ENCODE results near the gene CCDC169.

Gene CCDC169

DNA sequence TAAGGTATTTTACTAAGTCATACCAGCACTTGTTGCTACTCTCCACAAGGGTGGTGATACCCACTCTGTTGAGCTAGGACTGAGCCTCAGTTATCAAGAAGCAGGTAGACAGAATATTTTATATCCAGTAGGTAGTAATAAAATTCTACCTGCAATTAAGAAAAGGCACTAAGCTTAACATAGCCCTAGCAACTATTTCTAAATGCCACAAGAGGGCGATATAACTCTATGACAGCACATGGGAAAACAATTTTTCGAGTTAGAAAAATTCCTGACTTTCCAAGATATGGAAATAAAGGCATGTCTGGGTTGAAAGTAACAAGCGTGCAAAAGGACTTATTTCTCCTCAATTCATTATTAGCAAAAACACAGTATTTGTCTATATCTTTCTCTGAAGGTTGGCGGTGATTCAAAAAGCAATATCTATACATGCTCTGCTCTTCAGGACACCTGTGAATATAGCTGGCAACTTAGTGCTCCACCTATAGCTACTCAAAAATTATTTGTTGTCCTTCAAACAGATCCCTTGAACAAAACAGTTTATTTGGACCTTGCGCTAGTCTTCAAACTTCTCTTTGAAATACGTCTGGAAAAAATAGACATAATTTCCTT lies 14.7 kb downstream of the CCDC169 start:
- Histone ChIP-seq H3K4me1 (ENCODE audit: control insufficient read depth, insufficient read depth, low read length) (no peaks in the 10 kb centered on the region), H3K9me3 (ENCODE audit: control insufficient read depth, low read length) (no peaks in the 10 kb centered on the region), H3K27ac (ENCODE audit: insufficient read depth, low read depth, low read length, poor library complexity, severe bottlenecking) (no peak overlapping the region), H3K36me3 (ENCODE audit: control insufficient read depth, insufficient read depth, low read length) (no peaks in the 10 kb centered on the region), H3K4me3 (ENCODE audit: insufficient read depth, low read depth, low read length) (no peak overlapping the region), H3K27me3 (ENCODE audit: control insufficient read depth, insufficient read depth, low read length, poor library complexity, severe bottlenecking) (no peaks in the 10 kb centered on the region)
- WGBS, 2 experiments, result 57 to 63% methylated on average over 5 to 6 of the region's 6 CpGs

DNA sequence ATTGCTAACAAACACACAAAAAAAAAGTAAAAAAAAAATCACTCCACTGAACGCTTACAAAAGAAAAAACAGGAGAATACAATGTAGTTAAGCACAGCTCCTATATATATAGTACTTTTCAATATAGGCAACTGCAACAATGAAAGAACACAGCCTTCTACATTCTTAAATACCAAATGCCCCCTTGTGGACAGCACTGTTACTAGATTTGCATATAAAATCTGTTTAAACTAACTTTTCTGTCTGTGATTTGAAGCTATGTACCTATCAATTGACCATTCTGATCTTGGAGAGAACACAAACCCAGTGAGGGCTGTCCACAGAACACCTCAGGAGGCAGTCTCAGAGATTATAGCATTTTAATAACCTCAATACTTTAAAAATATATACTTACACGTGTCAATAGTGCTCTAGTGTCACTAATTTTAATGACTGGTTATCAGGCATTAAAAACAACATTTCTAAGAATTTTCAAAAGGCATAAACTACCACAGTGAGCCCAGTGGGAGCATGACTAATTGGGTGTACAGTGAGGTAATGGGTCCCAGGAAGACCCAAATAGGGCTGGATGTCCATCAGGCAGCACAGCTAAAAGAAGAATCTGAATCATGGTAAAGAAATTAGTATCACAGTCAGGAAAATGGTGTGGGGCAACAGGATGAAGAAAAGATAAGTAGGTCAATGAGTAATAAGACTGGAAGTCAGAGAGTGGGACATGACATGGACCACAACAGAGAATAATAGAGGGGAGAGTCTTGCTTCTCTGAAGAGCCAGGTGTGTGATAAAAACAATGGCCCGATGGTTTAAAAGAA lies 22.2 kb downstream of the CCDC169 start:
- no peak overlapping the region for H3K27ac ChIP-seq (ENCODE audit: insufficient read depth, low read depth, low read length, poor library complexity, severe bottlenecking)
- no peaks in the 10 kb centered on the region for H3K4me1 ChIP-seq (ENCODE audit: control insufficient read depth, insufficient read depth, low read length)
- no peak overlapping the region for H3K4me3 ChIP-seq (ENCODE audit: insufficient read depth, low read depth, low read length)
- WGBS, 2 experiments, result 95 to 100% methylated on average over 1 to 3 of the region's 3 CpGs
- H3K27me3 ChIP-seq (ENCODE audit: control insufficient read depth, insufficient read depth, low read length, poor library complexity, severe bottlenecking), result no peaks in the 10 kb centered on the region
- no peaks in the 10 kb centered on the region for H3K9me3 ChIP-seq (ENCODE audit: control insufficient read depth, low read length)
- H3K36me3 ChIP-seq (ENCODE audit: control insufficient read depth, insufficient read depth, low read length), result no peaks in the 10 kb centered on the region

DNA sequence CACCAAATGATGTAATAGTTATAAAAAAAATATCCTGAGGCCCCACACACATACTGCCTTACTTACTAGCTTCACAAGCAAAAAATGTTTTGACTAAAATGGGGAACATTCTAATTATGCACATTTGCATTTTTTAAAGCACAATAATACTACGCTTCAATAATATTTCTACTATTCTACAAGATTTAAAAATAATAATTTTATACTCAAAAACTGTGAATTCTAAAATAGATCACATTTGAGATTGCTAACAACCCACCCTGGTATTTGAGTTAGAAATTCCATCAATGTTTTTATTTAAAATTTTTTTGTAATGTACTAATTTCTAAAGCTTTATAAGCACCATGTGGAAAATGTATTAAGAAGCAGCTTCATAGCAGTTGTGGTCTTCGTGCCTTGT lies 24.2 kb downstream of the CCDC169 start:
- no peaks in the 10 kb centered on the region for H3K9me3 ChIP-seq (ENCODE audit: control insufficient read depth, low read length)
- 87 to 100% methylated on average over 1 to 2 of the region's 2 CpGs for WGBS, 2 experiments
- H3K36me3 ChIP-seq (ENCODE audit: control insufficient read depth, insufficient read depth, low read length), result no peaks in the 10 kb centered on the region
- H3K4me3 ChIP-seq (ENCODE audit: insufficient read depth, low read depth, low read length), result no peak overlapping the region
- no peaks in the 10 kb centered on the region for H3K27me3 ChIP-seq (ENCODE audit: control insufficient read depth, insufficient read depth, low read length, poor library complexity, severe bottlenecking)
- H3K4me1 ChIP-seq (ENCODE audit: control insufficient read depth, insufficient read depth, low read length), result no peaks in the 10 kb centered on the region
- H3K27ac ChIP-seq (ENCODE audit: insufficient read depth, low read depth, low read length, poor library complexity, severe bottlenecking), result no peak overlapping the region

DNA sequence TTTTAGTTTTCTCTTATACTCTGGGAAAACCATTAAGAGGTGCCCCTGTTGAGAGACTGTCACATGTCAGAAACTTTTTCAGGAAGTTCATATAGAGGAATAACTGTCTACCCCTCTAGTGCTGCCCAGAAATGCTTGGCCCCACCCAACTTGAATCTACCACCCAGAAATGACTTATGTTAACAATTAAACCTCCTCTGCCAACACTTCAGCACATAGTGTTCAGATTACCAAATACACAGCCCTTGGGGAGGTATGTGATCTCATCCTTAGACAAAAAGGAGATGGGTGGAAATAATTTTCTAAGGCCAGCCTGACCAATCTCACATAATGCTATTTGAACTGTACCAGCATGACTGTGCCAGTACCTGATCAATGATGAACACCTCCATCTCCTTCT lies 35.6 kb downstream of the CCDC169 start:
- H3K36me3 ChIP-seq (ENCODE audit: control insufficient read depth, insufficient read depth, low read length), result no peaks in the 10 kb centered on the region
- no peaks in the 10 kb centered on the region for H3K27me3 ChIP-seq (ENCODE audit: control insufficient read depth, insufficient read depth, low read length, poor library complexity, severe bottlenecking)
- H3K4me3 ChIP-seq (ENCODE audit: insufficient read depth, low read depth, low read length), result no peak overlapping the region
- no peak overlapping the region for H3K27ac ChIP-seq (ENCODE audit: insufficient read depth, low read depth, low read length, poor library complexity, severe bottlenecking)
- H3K4me1 ChIP-seq (ENCODE audit: control insufficient read depth, insufficient read depth, low read length), result no peaks in the 10 kb centered on the region
- no peaks in the 10 kb centered on the region for H3K9me3 ChIP-seq (ENCODE audit: control insufficient read depth, low read length)

DNA sequence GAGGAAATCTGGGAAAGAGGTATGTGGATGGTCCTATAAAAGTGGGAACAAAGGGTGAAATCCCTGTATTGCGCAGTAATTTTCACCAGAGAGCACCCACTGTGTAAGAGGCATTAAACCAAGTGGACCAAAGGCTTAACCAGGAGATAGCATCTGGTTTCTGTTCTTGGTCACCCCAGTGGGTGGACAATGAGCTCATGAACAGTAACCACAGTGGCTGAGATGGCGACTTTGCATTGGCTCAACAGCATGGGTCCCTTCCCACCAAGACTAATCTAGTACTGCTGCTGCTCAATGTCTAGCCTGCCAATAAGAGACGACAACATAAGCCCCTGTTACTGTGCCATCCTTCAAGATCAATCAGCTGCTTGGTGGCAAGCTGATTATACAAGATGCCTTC lies 36.6 kb downstream of the CCDC169 start:
- no peak overlapping the region for H3K4me3 ChIP-seq (ENCODE audit: insufficient read depth, low read depth, low read length)
- no peaks in the 10 kb centered on the region for H3K36me3 ChIP-seq (ENCODE audit: control insufficient read depth, insufficient read depth, low read length)
- 94 to 97% methylated on average over 3 of the region's 3 CpGs for WGBS, 2 experiments
- H3K27ac ChIP-seq (ENCODE audit: insufficient read depth, low read depth, low read length, poor library complexity, severe bottlenecking), result no peak overlapping the region
- no peaks in the 10 kb centered on the region for H3K27me3 ChIP-seq (ENCODE audit: control insufficient read depth, insufficient read depth, low read length, poor library complexity, severe bottlenecking)
- no peaks in the 10 kb centered on the region for H3K9me3 ChIP-seq (ENCODE audit: control insufficient read depth, low read length)
- H3K4me1 ChIP-seq (ENCODE audit: control insufficient read depth, insufficient read depth, low read length), result no peaks in the 10 kb centered on the region

DNA sequence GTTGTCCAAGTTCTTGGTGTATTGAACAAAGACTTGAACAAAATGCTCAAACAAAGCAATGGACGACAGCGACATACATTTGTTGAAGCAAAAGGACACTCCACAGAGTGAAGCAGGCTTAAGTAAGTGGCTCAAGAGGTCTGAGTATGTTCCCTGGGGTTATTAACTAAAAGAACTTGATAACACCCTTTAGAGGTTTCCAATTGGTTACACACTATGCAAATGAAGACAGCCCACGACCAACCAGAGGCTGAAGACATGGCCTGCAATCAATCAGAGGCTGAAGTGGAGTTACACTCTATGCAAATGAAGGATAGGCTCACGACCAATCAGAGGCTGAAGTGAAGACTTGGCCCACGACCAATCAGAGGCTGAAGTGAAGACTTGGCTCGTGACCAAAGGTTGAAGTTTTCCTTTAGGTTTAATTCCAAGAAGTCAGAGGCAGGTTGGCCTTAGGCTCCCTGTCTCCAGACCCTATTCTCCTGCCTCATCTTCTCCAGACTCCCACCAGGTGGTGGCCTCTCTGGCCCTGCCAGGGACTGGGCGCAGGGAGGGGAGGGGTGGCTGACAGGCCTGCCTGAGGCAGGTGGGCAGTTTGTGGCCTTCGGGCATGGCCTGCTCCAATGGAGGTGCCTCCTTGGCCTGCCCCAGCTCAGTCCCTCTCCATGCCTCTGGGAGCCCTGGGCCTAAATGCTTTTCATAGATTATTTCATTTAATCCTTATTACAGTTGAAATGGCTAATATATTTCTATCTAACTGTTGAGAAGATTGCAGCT lies 38.1 kb downstream of the CCDC169 start:
- no peaks in the 10 kb centered on the region for H3K36me3 ChIP-seq (ENCODE audit: control insufficient read depth, insufficient read depth, low read length)
- no peak overlapping the region for H3K27ac ChIP-seq (ENCODE audit: insufficient read depth, low read depth, low read length, poor library complexity, severe bottlenecking)
- WGBS, 2 experiments, result 94 to 96% methylated on average over 8 of the region's 8 CpGs
- no peaks in the 10 kb centered on the region for H3K4me1 ChIP-seq (ENCODE audit: control insufficient read depth, insufficient read depth, low read length)
- no peaks in the 10 kb centered on the region for H3K27me3 ChIP-seq (ENCODE audit: control insufficient read depth, insufficient read depth, low read length, poor library complexity, severe bottlenecking)
- H3K4me3 ChIP-seq (ENCODE audit: insufficient read depth, low read depth, low read length), result no peak overlapping the region
- no peaks in the 10 kb centered on the region for H3K9me3 ChIP-seq (ENCODE audit: control insufficient read depth, low read length)

DNA sequence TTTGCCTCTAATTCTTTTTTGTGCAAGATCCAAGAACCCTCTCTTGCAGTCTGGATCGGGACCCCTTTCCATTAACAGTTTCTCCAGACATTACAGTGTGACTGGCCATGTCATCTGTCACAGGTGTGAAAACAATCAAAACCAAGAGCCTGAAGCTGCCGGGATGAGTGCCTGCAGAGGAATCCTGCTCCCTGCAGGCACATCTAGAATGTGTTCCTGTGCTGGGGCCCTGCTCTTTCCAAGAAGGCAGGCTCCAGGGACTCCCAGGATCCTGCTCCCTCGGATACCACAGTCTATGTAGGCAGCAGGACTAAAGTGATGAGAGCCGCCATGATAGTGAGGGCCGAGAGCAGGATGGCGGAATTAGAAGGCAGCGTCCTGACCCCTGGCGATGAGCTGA lies 38.8 kb downstream of the CCDC169 start:
- Histone ChIP-seq H3K4me3 (ENCODE audit: insufficient read depth, low read depth, low read length) (no peak overlapping the region), H3K9me3 (ENCODE audit: control insufficient read depth, low read length) (no peaks in the 10 kb centered on the region), H3K27ac (ENCODE audit: insufficient read depth, low read depth, low read length, poor library complexity, severe bottlenecking) (no peak overlapping the region), H3K36me3 (ENCODE audit: control insufficient read depth, insufficient read depth, low read length) (no peaks in the 10 kb centered on the region), H3K27me3 (ENCODE audit: control insufficient read depth, insufficient read depth, low read length, poor library complexity, severe bottlenecking) (no peaks in the 10 kb centered on the region), H3K4me1 (ENCODE audit: control insufficient read depth, insufficient read depth, low read length) (no peaks in the 10 kb centered on the region)
- 92 to 93% methylated on average over 8 of the region's 8 CpGs for WGBS, 2 experiments

DNA sequence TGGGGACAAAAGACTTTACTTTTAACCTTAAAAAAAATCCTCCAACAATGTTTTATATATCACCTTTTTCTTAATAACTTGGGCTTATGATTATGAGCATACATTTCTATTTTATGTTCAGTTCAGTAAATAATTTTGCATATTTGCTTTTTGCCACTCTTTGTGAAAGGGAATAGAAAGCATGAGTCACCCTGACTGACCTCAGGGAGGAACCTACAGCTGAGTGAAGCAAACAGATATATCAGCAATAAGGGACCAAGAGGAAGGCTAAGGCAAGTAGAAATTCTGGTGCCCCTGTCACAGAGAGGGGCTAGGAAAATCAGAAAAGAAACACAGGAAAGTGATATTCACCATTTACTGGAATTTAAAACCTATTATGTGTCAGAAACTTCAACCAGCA lies 46.1 kb downstream of the CCDC169 start:
- Histone ChIP-seq H3K9me3 (ENCODE audit: control insufficient read depth, low read length) (peaks cover 2% of the 10 kb centered on the region), H3K36me3 (ENCODE audit: control insufficient read depth, insufficient read depth, low read length) (peaks cover 8% of the 10 kb centered on the region), H3K4me1 (ENCODE audit: control insufficient read depth, insufficient read depth, low read length) (no peaks in the 10 kb centered on the region), H3K27me3 (ENCODE audit: control insufficient read depth, insufficient read depth, low read length, poor library complexity, severe bottlenecking) (no peaks in the 10 kb centered on the region), H3K4me3 (ENCODE audit: insufficient read depth, low read depth, low read length) (no peak overlapping the region), H3K27ac (ENCODE audit: insufficient read depth, low read depth, low read length, poor library complexity, severe bottlenecking) (no peak overlapping the region)

DNA sequence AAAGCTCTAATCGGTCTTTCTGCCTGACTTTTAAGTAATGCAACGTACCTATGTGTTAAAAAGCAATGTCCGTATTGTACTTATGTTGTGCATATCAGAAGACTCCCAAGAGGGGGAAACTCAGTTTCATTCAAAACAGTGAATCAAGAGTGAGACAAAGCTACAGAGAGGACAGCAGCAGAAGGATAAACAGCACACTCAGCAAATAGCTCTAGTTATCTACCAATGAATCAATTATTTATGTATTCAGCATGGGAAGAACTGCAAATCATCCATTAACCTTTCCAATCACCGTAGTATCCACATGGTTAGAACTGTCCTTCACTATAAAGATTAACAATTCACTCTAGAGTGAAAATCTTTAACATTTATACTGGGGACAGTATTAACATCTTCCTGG lies 46.6 kb downstream of the CCDC169 start:
- 94 to 95% methylated on average over 4 of the region's 4 CpGs for WGBS, 2 experiments
- Histone ChIP-seq H3K27ac (ENCODE audit: insufficient read depth, low read depth, low read length, poor library complexity, severe bottlenecking) (no peak overlapping the region), H3K36me3 (ENCODE audit: control insufficient read depth, insufficient read depth, low read length) (peaks cover 8% of the 10 kb centered on the region), H3K9me3 (ENCODE audit: control insufficient read depth, low read length) (peaks cover 2% of the 10 kb centered on the region), H3K4me3 (ENCODE audit: insufficient read depth, low read depth, low read length) (no peak overlapping the region), H3K27me3 (ENCODE audit: control insufficient read depth, insufficient read depth, low read length, poor library complexity, severe bottlenecking) (no peaks in the 10 kb centered on the region), H3K4me1 (ENCODE audit: control insufficient read depth, insufficient read depth, low read length) (no peaks in the 10 kb centered on the region)

DNA sequence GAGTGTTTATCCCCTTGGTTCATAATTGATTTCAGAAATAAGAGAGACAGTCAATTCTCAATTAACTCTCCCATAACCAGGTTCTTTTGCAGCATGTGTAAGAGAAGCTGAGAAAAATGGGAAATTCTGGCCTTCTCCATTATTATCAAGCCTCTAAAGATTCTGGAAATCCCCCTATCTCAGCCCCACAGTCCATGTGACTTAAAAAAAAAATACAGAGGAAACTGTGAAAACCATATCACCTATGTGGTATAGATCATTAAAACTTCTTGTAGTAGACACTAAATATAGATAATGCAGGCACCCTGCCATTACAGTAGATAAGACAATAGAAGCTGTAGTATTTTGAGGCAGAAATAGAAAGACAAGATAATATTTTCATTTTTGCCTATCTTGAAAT lies 48.9 kb downstream of the CCDC169 start:
- Histone ChIP-seq H3K27me3 (ENCODE audit: control insufficient read depth, insufficient read depth, low read length, poor library complexity, severe bottlenecking) (no peaks in the 10 kb centered on the region), H3K9me3 (ENCODE audit: control insufficient read depth, low read length) (peaks cover 2% of the 10 kb centered on the region), H3K27ac (ENCODE audit: insufficient read depth, low read depth, low read length, poor library complexity, severe bottlenecking) (no peak overlapping the region)

More for the DNA sequence above, 48.9 kb downstream of the CCDC169 start:
- Histone ChIP-seq H3K4me3 (ENCODE audit: insufficient read depth, low read depth, low read length) (no peak overlapping the region), H3K36me3 (ENCODE audit: control insufficient read depth, insufficient read depth, low read length) (peaks cover 8% of the 10 kb centered on the region), H3K4me1 (ENCODE audit: control insufficient read depth, insufficient read depth, low read length) (no peaks in the 10 kb centered on the region)

Data from ectodermal cell (in vitro differentiated cells).